SU-DHL-6 (cell line): ENCODE data around the gene PPHLN1.

Experiments
- H2AFZ ChIP-seq: fragments of 200-600 bp; sonication (generic); 2 replicates; pipeline ENCODE4 v1.6.1; 2014; ENCODE audit warnings: low read depth, mild to moderate bottlenecking, moderate library complexity, mixed read lengths, antibody characterized with exemption, low read length; ENCODE audit not compliant: severe bottlenecking
- H3F3A ChIP-seq: fragments of 200-600 bp; shearing (Covaris generic); 2 replicates; pipeline ENCODE4 v1.6.0; 2016; ENCODE audit warnings: antibody characterized with exemption, mild to moderate bottlenecking; ENCODE audit not compliant: insufficient read depth
- H3K27ac ChIP-seq: fragments of 200-600 bp; sonication (generic); 2 replicates; pipeline ENCODE4 v1.5.1; 2016; ENCODE audit warnings: low read depth, mild to moderate bottlenecking, low read length, moderate library complexity, mixed read lengths
- H3K27me3 ChIP-seq: fragments of 200-600 bp; sonication (generic), shearing (Covaris generic); 2 replicates; pipeline ENCODE4 v1.6.0; 2014; ENCODE audit warnings: mild to moderate bottlenecking, low read length
- H3K36me3 ChIP-seq: fragments of 200-600 bp; sonication (generic); 2 replicates; pipeline ENCODE4 v1.6.1; 2014; ENCODE audit warnings: mild to moderate bottlenecking, low read length, mixed read lengths
- H3K4me2 ChIP-seq: fragments of 300-600, 200-600 bp; shearing (Covaris generic), sonication (generic); 2 replicates; pipeline ENCODE4 v1.6.0; 2014; ENCODE audit warnings: low read length, low read depth, mild to moderate bottlenecking; ENCODE audit not compliant: poor library complexity, severe bottlenecking
- H3K4me3 ChIP-seq: fragments of 200-600 bp; sonication (generic); 2 replicates; pipeline ENCODE4 v1.5.1; 2014; ENCODE audit warnings: antibody characterized with exemption, low read length, mild to moderate bottlenecking, mixed read lengths; ENCODE audit not compliant: insufficient read depth, poor library complexity, severe bottlenecking
- H3K79me2 ChIP-seq: fragments of 200-600 bp; sonication (generic); 2 replicates; pipeline ENCODE4 v1.6.1; 2014; ENCODE audit warnings: mild to moderate bottlenecking, low read length, moderate library complexity; ENCODE audit not compliant: insufficient read depth
- H3K9ac ChIP-seq: fragments of 200-600 bp; sonication (generic); 2 replicates; pipeline ENCODE4 v1.7.0; 2014; ENCODE audit warnings: mild to moderate bottlenecking, low read length
- H3K9me2 ChIP-seq: fragments of 200-600 bp; sonication (generic); replicated peaks from 2 replicates; pipeline ENCODE4 v1.6.1; 2014; ENCODE audit warnings: low read length; ENCODE audit not compliant: insufficient read depth
- H3K9me3 ChIP-seq: fragments of 200-600 bp; sonication (generic); 2 replicates; pipeline ENCODE4 v1.6.1; 2014; ENCODE audit warnings: low read length, mixed read lengths; ENCODE audit not compliant: insufficient read depth
- H4K20me1 ChIP-seq: fragments of 200-600 bp; sonication (generic); 2 replicates; pipeline ENCODE4 v1.6.1; 2014; ENCODE audit warnings: low read depth, mild to moderate bottlenecking, antibody characterized with exemption, low read length, moderate library complexity, mixed read lengths
- EZH2phosphoT487 ChIP-seq: fragments of 200-600 bp; sonication (generic), shearing (Covaris generic); conservative IDR thresholded peaks from 2 replicates; pipeline ENCODE4 v1.6.1; 2018; ENCODE audit warnings: mild to moderate bottlenecking, antibody characterized with exemption, low read length, moderate library complexity, mixed read lengths
- TF ChIP-seq, protein P1 (sequence below): fragments of 200-600 bp; sonication (generic); IDR thresholded peaks from one replicate; pipeline ENCODE4 v1.5.1; 2017; ENCODE audit warnings: antibody characterized with exemption, mild to moderate bottlenecking, low read length, moderate library complexity; ENCODE audit not compliant: insufficient read depth, poor library complexity, severe bottlenecking

The PPHLN1 gene

DNA sequence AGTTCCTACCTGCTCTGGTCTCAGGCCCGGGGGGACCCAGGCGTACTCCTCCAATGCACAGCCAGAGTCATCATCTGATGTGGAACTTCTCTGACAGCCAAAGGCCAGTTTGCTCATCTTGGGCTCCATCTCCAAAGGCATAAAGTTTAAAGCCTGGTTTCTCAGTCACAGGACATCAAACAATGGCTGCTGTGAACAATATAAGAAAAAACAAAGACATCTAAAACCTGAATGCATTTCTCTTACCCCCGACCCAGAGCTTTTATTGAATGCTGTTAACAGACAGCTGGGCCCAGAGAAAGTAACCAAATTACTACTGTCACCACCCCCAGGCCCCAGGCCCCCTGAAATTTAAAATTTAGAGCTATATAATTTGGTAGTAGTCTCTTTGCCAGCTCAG is 146.4 kb downstream of the PPHLN1 start:
- Histone ChIP-seq H3K4me2 (no peak overlapping the region), H4K20me1 (no peaks in the 10 kb centered on the region), H3F3A (peaks cover 22% of the 10 kb centered on the region), H2AFZ (no peak overlapping the region), H3K9me3 (no peaks in the 10 kb centered on the region), H3K27me3 (no peaks in the 10 kb centered on the region), H3K9ac (no peak overlapping the region), H3K9me2 (no peaks in the 10 kb centered on the region), H3K36me3 (no peaks in the 10 kb centered on the region), H3K4me3 (no peak overlapping the region), H3K27ac (no peak overlapping the region), H3K79me2 (no peaks in the 10 kb centered on the region)
- TF ChIP-seq EZH2phosphoT487: no peak
- TF ChIP-seq, protein P1, sequence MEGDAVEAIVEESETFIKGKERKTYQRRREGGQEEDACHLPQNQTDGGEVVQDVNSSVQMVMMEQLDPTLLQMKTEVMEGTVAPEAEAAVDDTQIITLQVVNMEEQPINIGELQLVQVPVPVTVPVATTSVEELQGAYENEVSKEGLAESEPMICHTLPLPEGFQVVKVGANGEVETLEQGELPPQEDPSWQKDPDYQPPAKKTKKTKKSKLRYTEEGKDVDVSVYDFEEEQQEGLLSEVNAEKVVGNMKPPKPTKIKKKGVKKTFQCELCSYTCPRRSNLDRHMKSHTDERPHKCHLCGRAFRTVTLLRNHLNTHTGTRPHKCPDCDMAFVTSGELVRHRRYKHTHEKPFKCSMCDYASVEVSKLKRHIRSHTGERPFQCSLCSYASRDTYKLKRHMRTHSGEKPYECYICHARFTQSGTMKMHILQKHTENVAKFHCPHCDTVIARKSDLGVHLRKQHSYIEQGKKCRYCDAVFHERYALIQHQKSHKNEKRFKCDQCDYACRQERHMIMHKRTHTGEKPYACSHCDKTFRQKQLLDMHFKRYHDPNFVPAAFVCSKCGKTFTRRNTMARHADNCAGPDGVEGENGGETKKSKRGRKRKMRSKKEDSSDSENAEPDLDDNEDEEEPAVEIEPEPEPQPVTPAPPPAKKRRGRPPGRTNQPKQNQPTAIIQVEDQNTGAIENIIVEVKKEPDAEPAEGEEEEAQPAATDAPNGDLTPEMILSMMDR: no peak

DNA sequence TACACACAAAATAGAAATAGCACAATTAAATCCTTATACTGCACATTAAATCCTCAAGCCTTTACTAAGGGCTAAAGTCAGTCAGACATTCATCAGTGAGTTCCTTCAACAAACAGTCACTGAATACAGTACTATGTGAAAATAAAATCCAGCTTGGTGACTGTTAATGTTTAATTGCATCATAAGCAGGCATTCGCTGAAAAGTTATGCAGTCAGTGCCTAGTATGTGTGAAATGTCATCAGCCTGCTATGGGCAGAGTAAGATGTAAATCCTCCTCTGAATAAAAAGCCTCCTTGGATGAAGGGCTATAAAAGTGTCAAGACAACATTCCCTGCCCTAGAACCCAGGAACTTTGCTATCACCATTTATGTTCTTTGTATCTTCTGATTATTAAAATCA is 147.2 kb downstream of the PPHLN1 start:
- no peak overlapping the region for H3K4me2 ChIP-seq
- TF ChIP-seq EZH2phosphoT487: no peak
- TF ChIP-seq, protein P1: no peak

DNA sequence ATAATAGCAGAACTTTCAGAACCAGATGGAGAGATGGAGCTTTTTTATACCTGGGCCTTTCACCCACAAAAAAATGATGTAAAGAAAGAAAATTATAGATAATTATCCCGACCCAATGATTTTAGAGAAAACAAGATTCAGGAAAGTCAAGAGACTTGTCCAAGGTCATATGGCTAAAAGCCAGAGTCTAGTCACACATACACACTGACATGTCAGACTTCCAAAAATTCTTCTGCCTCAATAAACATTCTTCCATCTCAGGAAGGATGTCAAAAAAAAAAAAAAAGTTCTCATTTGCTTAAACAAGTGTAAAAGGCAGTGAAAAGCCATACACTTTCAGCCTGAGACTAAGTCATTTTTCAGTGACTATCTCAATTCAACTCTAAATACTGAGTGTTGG is 147.6 kb downstream of the PPHLN1 start:
- H3K9me2 ChIP-seq: no peaks in the 10 kb centered on the region
- no peaks in the 10 kb centered on the region for H3K36me3 ChIP-seq
- no peak overlapping the region for H3K27ac ChIP-seq
- H3K9me3 ChIP-seq: no peaks in the 10 kb centered on the region
- peaks cover 16% of the 10 kb centered on the region for H3F3A ChIP-seq
- H3K9ac ChIP-seq: no peak overlapping the region
- no peak overlapping the region for H2AFZ ChIP-seq
- no peaks in the 10 kb centered on the region for H3K79me2 ChIP-seq
- TF ChIP-seq, protein P1: no peak
- no peak for TF ChIP-seq EZH2phosphoT487
- H3K4me2 ChIP-seq: no peak overlapping the region
- no peak overlapping the region for H3K4me3 ChIP-seq
- H4K20me1 ChIP-seq: no peaks in the 10 kb centered on the region
- no peaks in the 10 kb centered on the region for H3K27me3 ChIP-seq

More for the DNA sequence above, 147.2 kb downstream of the PPHLN1 start:
- no peak overlapping the region for H3K27ac ChIP-seq
- H3K4me3 ChIP-seq: no peak overlapping the region
- H3K27me3 ChIP-seq: no peaks in the 10 kb centered on the region
- no peaks in the 10 kb centered on the region for H3K9me2 ChIP-seq
- no peaks in the 10 kb centered on the region for H4K20me1 ChIP-seq
- no peak overlapping the region for H3K9ac ChIP-seq
- no peaks in the 10 kb centered on the region for H3K36me3 ChIP-seq
- H3F3A ChIP-seq: peaks cover 20% of the 10 kb centered on the region
- no peaks in the 10 kb centered on the region for H3K9me3 ChIP-seq
- no peaks in the 10 kb centered on the region for H3K79me2 ChIP-seq
- no peak overlapping the region for H2AFZ ChIP-seq

DNA sequence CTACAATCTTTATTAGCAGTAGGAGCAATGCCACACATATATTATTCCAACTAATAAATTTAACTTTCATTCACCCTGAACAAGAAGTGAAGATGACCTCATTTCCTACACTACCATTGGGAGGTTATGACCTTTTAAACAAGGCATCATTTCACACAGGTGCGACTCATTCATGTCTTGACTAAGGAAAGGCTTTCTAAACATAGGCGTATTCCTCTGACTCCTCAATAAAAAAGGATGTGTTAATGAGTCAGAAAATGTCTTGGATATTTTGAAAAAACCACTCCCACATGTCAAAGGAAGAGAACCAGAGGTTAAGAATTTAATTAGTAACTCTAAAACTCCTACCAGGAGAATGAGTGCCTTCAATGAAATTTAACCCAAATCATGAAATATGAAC is 148.4 kb downstream of the PPHLN1 start:
- Histone ChIP-seq H3K36me3 (no peaks in the 10 kb centered on the region), H3K27me3 (no peaks in the 10 kb centered on the region), H3K4me3 (no peak overlapping the region), H3K9me2 (no peaks in the 10 kb centered on the region), H3K4me2 (no peak overlapping the region), H4K20me1 (no peaks in the 10 kb centered on the region), H3K9ac (no peak overlapping the region), H2AFZ (no peak overlapping the region), H3K9me3 (no peaks in the 10 kb centered on the region), H3K27ac (no peak overlapping the region), H3K79me2 (no peaks in the 10 kb centered on the region), H3F3A (peaks cover 8% of the 10 kb centered on the region)
- TF ChIP-seq, protein P1: no peak
- TF ChIP-seq EZH2phosphoT487: no peak
